Ovary (tissue), 9 donors: ENCODE measurements around the gene OLAH. TPM values are rescaled to one million over a fixed set of nuclear protein-coding genes. Genes with fewer than 3 reads are reported as not detected.

Experiments used
- DNase-seq, 5 donors: peaks; one replicate each; pipeline ENCODE4 v3.0.0-alpha.2; 2019 to 2020
- H3K27ac ChIP-seq, 2 donors: fragments of 200-600 bp; one replicate each; pipeline versions ENCODE4 v1.5.1 to v1.8.0; 2019 to 2022
- H3K27me3 ChIP-seq: fragments of 200-600 bp; one replicate; pipeline ENCODE4 v1.8.0; 2022
- H3K36me3 ChIP-seq: fragments of 200-600 bp; sonication (generic); one replicate; pipeline ENCODE4 v1.5.1; 2019
- H3K4me1 ChIP-seq: one replicate; pipeline ENCODE4 v1.8.1; 2013; ENCODE audit warnings: mild to moderate bottlenecking, moderate library complexity; ENCODE audit not compliant: insufficient read depth
- H3K4me3 ChIP-seq: fragments of 200-600 bp; sonication (generic); one replicate; pipeline ENCODE4 v1.5.1; 2017
- H3K9me3 ChIP-seq, 2 donors: fragments of 200-600 bp in 1 of 2; sonication (generic) in 1 of 2; one replicate each; pipeline versions ENCODE4 v1.5.1 to v1.8.1; 2013 to 2019; ENCODE audit warnings: mild to moderate bottlenecking in 1 of 2, moderate library complexity in 1 of 2
- EP300 ChIP-seq: sonication (generic); formaldehyde crosslinking; IDR thresholded peaks from one replicate; pipeline ENCODE4 v1.6.1; 2017; ENCODE audit warnings: antibody characterized with exemption
- POLR2A ChIP-seq: fragments of 450-650 bp; IDR thresholded peaks from one replicate; pipeline ENCODE4 v1.6.1; 2017; ENCODE audit warnings: antibody characterized with exemption, mild to moderate bottlenecking, moderate library complexity
- WGBS, 3 donors: extraction: QIAGEN DNeasy Blood & Tissue Kit in 1 of 3; methylation state at CpG; one replicate each; pipeline versions ENCODE4 v1.1.5 to v1.1.7; 2013 to 2017; 5-methylcytosine and 5-hydroxymethylcytosine counted together
- intact Hi-C, 4 donors: fragments of 100-400 bp; cut with DNase I; formaldehyde crosslinking; loops; one replicate each; pipeline versions ENCODE4 v1.11.0 to v1.15.1; 2022 to 2023
- polyA plus RNA-seq, 2 donors: library from polyadenylated mRNA; stranded (reverse); fragments of 200-250 nt in 1 of 2; fragments of 350-450 nt in 1 of 2; fragmentation: Illumina TruSeq in 1 of 2; extraction: RNeasy Lipid Tissue Mini Kit (QIAGEN cat#74804) in 1 of 2; gene quantifications; one replicate each; pipeline ENCODE4 v1.2.3, GENCODE V29; 2013 to 2014
- total RNA-seq, 7 donors: library from RNA; depleted of rRNA in 2 of 7; stranded (reverse); fragments of >200 nt in 2 of 7; fragmentation: NEBNext Ultra II Directional in 3 of 7; extraction: Animal tissue kit (Norgen Biotek cat#: 25700) in 3 of 7; gene quantifications; one replicate each; pipeline versions ENCODE4 v1.1.0 to v1.2.4, GENCODE V29; 2016 to 2023
- TF ChIP-seq, protein P1 (sequence below), 3 donors: fragments of 450-650 bp in 2 of 3; fragments of 200-600 bp in 1 of 3; IDR thresholded peaks; one replicate each; pipeline versions ENCODE4 v1.5.1 to v1.8.0; 2016 to 2022; ENCODE audit warnings: antibody characterized with exemption in 3 of 3, mild to moderate bottlenecking in 1 of 3
- donor health status: DM: no; HTN: no; CAD: no; lungs with moderate emphysema.
- donor health status: DM: no; HTN: no; CAD: no.
- donor health status: Bipolar disorder and iron deficiency.
- donor health status: DM: yes; HTN: yes; CAD: no.
- donor health status: DM: no; HTN: no; CAD: no.
- donor health status: DM: yes; HTN: yes; CAD: no.

OLAH gene
- total and polyA plus RNA-seq, 9 donors: 0.23 to 0.48 (median 0.40) TPM; not detected in 6

GRCh38 chr10:15045380-15045779 lies 1.6 kb downstream of the OLAH start:
- Histone ChIP-seq H3K9me3 (no peaks in the 10 kb centered on the region), H3K36me3 (no peaks in the 10 kb centered on the region), H3K27me3 (no peaks in the 10 kb centered on the region), H3K27ac (no peak overlapping the region), H3K4me1 (no peaks in the 10 kb centered on the region), H3K4me3 (no peak overlapping the region)
- WGBS, 3 donors: 72 to 86% (median 86%) methylated on average over 1 of the region's 1 CpG
- no peak for DNase-seq
- intact Hi-C loops: no loop called here
- no peak for TF ChIP-seq EP300
- TF ChIP-seq POLR2A: no peak
- TF ChIP-seq, protein P1, sequence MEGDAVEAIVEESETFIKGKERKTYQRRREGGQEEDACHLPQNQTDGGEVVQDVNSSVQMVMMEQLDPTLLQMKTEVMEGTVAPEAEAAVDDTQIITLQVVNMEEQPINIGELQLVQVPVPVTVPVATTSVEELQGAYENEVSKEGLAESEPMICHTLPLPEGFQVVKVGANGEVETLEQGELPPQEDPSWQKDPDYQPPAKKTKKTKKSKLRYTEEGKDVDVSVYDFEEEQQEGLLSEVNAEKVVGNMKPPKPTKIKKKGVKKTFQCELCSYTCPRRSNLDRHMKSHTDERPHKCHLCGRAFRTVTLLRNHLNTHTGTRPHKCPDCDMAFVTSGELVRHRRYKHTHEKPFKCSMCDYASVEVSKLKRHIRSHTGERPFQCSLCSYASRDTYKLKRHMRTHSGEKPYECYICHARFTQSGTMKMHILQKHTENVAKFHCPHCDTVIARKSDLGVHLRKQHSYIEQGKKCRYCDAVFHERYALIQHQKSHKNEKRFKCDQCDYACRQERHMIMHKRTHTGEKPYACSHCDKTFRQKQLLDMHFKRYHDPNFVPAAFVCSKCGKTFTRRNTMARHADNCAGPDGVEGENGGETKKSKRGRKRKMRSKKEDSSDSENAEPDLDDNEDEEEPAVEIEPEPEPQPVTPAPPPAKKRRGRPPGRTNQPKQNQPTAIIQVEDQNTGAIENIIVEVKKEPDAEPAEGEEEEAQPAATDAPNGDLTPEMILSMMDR (IDR thresholded peaks at IDR 0.05): no peak

DNA sequence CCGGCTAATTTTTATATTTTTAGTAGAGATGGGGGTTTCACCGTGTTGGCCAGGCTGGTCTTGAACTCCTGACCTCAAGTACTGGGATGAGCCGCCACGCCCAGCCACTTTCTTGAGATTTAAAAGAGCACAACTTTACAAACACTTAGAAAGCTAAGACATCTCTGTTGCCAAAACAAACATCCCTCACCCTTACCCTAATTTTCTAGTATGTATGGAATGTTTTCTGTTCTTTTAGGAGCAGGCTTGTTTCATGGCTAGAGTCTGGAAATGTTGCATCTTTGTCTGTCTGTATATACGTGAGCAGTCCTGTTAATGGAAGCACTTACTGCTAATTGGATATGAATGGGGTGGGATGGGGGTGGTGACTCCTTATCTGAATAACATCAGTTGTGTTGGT lies 2.9 kb downstream of the OLAH start:
- WGBS, 3 donors: 22 to 29% (median 26%) methylated on average over 5 of the region's 5 CpGs
- H3K36me3 ChIP-seq: no peaks in the 10 kb centered on the region
- H3K9me3 ChIP-seq: no peaks in the 10 kb centered on the region
- no peak overlapping the region for H3K4me3 ChIP-seq
- H3K27ac ChIP-seq: no peak overlapping the region
- no peaks in the 10 kb centered on the region for H3K27me3 ChIP-seq
- H3K4me1 ChIP-seq: no peaks in the 10 kb centered on the region
- no peak for TF ChIP-seq POLR2A
- TF ChIP-seq, protein P1 (IDR thresholded peaks at IDR 0.05): no peak
- TF ChIP-seq EP300: no peak
- intact Hi-C loops: no loop called here
- DNase-seq: no peak

- Histone ChIP-seq H3K9me3 (no peaks in the 10 kb centered on the region), H3K4me3 (no peak overlapping the region), H3K27me3 (no peaks in the 10 kb centered on the region), H3K36me3 (no peaks in the 10 kb centered on the region), H3K27ac (no peak overlapping the region), H3K4me1 (no peaks in the 10 kb centered on the region)
- TF ChIP-seq EP300: no peak
- TF ChIP-seq, protein P1 (IDR thresholded peaks at IDR 0.05): no peak
- no peak for DNase-seq
- intact Hi-C loops: no loop called here
These were observed 5.8 kb downstream of the OLAH start for GRCh38 chr10:15049533-15049932.

DNA sequence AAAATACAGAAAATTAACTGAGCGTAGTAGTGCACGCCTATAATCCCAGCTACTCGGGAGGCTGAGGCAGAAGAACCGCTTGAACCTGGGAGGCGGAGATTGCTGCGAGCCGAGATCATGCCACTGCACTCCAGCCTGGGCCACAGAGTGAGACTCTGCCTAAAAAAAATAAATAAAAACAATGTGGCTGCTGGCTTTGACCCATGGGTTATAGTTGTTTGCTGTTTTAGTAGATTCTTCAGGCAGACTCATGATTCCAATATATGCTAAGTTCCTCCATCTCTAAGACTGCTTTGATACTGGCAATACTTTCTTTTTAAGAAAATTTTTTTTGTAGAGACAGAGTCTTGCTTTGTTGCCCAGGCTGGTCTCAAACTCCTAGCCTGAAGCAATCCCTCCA lies 8.4 kb downstream of the OLAH start:
- 71 to 84% (median 79%) methylated on average over 7 of the region's 7 CpGs for WGBS, 3 donors
- H3K4me1 ChIP-seq: no peaks in the 10 kb centered on the region
- H3K36me3 ChIP-seq: no peaks in the 10 kb centered on the region
- intact Hi-C loops: no loop called here
- DNase-seq: no peak
- H3K27ac ChIP-seq: no peak overlapping the region
- no peak overlapping the region for H3K4me3 ChIP-seq
- no peaks in the 10 kb centered on the region for H3K9me3 ChIP-seq
- TF ChIP-seq POLR2A (no peak), EP300 (no peak)
- TF ChIP-seq, protein P1 (IDR thresholded peaks at IDR 0.05): no peak
- H3K27me3 ChIP-seq: no peaks in the 10 kb centered on the region

DNA sequence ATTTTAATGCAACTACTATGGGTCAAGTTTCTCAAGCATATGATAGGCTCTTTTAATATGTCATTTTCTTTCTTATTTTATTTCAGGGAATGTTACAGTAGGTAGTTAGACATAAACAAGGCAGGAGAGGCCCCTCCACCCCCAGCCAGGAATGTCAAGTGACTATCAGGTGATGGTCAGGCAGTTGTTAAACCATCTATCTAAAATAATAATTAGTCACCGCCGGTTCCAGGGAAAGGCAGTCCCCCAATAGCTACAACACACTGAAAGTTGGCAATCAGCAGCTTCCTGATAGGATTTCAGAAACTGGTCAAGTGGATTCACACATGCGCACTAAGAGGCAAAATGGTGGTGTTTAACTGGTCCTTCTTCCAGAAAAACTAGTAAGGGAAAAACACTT lies 9.3 kb downstream of the OLAH start:
- Histone ChIP-seq H3K27me3 (no peaks in the 10 kb centered on the region), H3K27ac (no peak overlapping the region), H3K9me3 (no peaks in the 10 kb centered on the region), H3K4me3 (no peak overlapping the region), H3K36me3 (no peaks in the 10 kb centered on the region), H3K4me1 (no peaks in the 10 kb centered on the region)
- 86 to 90% (median 88%) methylated on average over 3 of the region's 3 CpGs for WGBS, 3 donors
- TF ChIP-seq EP300 (no peak), POLR2A (no peak)
- TF ChIP-seq, protein P1 (IDR thresholded peaks at IDR 0.05): no peak
- no peak for DNase-seq
- intact Hi-C loops: no loop called here
